ENCODE data around the gene MAZ. TPM values are rescaled to one million over a fixed set of nuclear protein-coding genes. Genes with fewer than 3 reads are reported as not detected.

MAZ gene
- total and polyA plus RNA-seq, 2 of the 13 experiments (the other 11 are each of a cell fraction or from before 2014, with no cell fraction given) = 203 to 277 TPM

DNA sequence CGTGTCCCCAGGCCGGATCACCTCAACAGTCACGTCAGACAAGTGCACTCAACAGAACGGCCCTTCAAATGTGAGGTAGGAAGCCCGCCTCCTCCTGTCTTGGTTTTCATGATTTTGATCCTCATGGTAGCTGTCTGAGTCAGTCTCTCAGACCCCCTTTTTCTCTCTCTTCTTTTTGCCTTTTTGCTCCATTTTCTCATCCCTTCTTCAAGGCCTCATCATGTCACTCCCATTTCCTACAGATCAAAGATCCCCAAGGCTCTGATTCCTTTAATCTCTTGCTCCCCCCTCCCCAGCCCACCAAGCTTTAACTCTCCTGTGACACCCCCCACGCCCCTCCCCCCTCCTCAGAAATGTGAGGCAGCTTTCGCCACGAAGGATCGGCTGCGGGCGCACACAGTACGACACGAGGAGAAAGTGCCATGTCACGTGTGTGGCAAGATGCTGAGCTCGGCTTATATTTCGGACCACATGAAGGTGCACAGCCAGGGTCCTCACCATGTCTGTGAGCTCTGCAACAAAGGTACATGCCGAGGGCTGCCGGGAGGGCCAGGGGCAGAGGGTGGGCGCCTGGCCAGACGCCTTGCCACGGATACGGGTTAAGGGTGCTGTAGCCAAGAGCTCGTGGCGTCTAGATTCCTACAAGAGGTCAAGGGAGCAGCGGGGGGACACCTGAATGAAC lies 2.0 kb downstream of the MAZ start (continued):
- TF ChIP-seq, protein P1, sequence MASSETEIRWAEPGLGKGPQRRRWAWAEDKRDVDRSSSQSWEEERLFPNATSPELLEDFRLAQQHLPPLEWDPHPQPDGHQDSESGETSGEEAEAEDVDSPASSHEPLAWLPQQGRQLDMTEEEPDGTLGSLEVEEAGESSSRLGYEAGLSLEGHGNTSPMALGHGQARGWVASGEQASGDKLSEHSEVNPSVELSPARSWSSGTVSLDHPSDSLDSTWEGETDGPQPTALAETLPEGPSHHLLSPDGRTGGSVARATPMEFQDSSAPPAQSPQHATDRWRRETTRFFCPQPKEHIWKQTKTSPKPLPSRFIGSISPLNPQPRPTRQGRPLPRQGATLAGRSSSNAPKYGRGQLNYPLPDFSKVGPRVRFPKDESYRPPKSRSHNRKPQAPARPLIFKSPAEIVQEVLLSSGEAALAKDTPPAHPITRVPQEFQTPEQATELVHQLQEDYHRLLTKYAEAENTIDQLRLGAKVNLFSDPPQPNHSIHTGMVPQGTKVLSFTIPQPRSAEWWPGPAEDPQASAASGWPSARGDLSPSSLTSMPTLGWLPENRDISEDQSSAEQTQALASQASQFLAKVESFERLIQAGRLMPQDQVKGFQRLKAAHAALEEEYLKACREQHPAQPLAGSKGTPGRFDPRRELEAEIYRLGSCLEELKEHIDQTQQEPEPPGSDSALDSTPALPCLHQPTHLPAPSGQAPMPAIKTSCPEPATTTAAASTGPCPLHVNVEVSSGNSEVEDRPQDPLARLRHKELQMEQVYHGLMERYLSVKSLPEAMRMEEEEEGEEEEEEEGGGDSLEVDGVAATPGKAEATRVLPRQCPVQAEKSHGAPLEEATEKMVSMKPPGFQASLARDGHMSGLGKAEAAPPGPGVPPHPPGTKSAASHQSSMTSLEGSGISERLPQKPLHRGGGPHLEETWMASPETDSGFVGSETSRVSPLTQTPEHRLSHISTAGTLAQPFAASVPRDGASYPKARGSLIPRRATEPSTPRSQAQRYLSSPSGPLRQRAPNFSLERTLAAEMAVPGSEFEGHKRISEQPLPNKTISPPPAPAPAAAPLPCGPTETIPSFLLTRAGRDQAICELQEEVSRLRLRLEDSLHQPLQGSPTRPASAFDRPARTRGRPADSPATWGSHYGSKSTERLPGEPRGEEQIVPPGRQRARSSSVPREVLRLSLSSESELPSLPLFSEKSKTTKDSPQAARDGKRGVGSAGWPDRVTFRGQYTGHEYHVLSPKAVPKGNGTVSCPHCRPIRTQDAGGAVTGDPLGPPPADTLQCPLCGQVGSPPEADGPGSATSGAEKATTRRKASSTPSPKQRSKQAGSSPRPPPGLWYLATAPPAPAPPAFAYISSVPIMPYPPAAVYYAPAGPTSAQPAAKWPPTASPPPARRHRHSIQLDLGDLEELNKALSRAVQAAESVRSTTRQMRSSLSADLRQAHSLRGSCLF (CRISPR knock-in tag; IDR thresholded peaks at IDR 0.05; ENCODE audit: borderline replicate concordance) = no peak
- TF ChIP-seq, protein P2, sequence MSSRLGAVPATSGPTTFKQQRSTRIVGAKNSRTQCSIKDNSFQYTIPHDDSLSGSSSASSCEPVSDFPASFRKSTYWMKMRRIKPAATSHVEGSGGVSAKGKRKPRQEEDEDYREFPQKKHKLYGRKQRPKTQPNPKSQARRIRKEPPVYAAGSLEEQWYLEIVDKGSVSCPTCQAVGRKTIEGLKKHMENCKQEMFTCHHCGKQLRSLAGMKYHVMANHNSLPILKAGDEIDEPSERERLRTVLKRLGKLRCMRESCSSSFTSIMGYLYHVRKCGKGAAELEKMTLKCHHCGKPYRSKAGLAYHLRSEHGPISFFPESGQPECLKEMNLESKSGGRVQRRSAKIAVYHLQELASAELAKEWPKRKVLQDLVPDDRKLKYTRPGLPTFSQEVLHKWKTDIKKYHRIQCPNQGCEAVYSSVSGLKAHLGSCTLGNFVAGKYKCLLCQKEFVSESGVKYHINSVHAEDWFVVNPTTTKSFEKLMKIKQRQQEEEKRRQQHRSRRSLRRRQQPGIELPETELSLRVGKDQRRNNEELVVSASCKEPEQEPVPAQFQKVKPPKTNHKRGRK (CRISPR knock-in tag; IDR thresholded peaks at IDR 0.05) = 0 out of 2 replicates have a peak, but pooled peaks have one; percentile 12
- TF ChIP-seq, protein P3, sequence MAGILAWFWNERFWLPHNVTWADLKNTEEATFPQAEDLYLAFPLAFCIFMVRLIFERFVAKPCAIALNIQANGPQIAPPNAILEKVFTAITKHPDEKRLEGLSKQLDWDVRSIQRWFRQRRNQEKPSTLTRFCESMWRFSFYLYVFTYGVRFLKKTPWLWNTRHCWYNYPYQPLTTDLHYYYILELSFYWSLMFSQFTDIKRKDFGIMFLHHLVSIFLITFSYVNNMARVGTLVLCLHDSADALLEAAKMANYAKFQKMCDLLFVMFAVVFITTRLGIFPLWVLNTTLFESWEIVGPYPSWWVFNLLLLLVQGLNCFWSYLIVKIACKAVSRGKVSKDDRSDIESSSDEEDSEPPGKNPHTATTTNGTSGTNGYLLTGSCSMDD (CRISPR knock-in tag; IDR thresholded peaks at IDR 0.05) = no peak
- TF ChIP-seq EED (CRISPR knock-in tag; IDR thresholded peaks at IDR 0.05) (no peak), CENPX (CRISPR knock-in tag; IDR thresholded peaks at IDR 0.05) (no peak), YY1 (IDR thresholded peaks at IDR 0.05; ENCODE audit: insufficient read depth, insufficient replicate concordance, low read depth, low read length) (no peak), ATF7 (IDR thresholded peaks at IDR 0.05) (no peak), ATF7 (CRISPR knock-in tag; IDR thresholded peaks at IDR 0.05) (no peak), ZNF451 (CRISPR knock-in tag; IDR thresholded peaks at IDR 0.05) (no peak), PAX8 (CRISPR knock-in tag; IDR thresholded peaks at IDR 0.05; ENCODE audit: borderline replicate concordance) (no peak), ZNF557 (CRISPR knock-in tag; IDR thresholded peaks at IDR 0.05) (no peak), NFE2L2 (IDR thresholded peaks at IDR 0.05; ENCODE audit: low read length) (0 out of 2 replicates have a peak, but pooled peaks have one; percentile 16), ZNF253 (CRISPR knock-in tag; IDR thresholded peaks at IDR 0.05; ENCODE audit: borderline replicate concordance) (no peak), ZNF430 (CRISPR knock-in tag; IDR thresholded peaks at IDR 0.05) (no peak), NR2F2 (IDR thresholded peaks at IDR 0.05; ENCODE audit: borderline replicate concordance, low read depth) (no peak), ZMYM3 (CRISPR knock-in tag; IDR thresholded peaks at IDR 0.05) (no peak)
- TF ChIP-seq, protein P4, sequence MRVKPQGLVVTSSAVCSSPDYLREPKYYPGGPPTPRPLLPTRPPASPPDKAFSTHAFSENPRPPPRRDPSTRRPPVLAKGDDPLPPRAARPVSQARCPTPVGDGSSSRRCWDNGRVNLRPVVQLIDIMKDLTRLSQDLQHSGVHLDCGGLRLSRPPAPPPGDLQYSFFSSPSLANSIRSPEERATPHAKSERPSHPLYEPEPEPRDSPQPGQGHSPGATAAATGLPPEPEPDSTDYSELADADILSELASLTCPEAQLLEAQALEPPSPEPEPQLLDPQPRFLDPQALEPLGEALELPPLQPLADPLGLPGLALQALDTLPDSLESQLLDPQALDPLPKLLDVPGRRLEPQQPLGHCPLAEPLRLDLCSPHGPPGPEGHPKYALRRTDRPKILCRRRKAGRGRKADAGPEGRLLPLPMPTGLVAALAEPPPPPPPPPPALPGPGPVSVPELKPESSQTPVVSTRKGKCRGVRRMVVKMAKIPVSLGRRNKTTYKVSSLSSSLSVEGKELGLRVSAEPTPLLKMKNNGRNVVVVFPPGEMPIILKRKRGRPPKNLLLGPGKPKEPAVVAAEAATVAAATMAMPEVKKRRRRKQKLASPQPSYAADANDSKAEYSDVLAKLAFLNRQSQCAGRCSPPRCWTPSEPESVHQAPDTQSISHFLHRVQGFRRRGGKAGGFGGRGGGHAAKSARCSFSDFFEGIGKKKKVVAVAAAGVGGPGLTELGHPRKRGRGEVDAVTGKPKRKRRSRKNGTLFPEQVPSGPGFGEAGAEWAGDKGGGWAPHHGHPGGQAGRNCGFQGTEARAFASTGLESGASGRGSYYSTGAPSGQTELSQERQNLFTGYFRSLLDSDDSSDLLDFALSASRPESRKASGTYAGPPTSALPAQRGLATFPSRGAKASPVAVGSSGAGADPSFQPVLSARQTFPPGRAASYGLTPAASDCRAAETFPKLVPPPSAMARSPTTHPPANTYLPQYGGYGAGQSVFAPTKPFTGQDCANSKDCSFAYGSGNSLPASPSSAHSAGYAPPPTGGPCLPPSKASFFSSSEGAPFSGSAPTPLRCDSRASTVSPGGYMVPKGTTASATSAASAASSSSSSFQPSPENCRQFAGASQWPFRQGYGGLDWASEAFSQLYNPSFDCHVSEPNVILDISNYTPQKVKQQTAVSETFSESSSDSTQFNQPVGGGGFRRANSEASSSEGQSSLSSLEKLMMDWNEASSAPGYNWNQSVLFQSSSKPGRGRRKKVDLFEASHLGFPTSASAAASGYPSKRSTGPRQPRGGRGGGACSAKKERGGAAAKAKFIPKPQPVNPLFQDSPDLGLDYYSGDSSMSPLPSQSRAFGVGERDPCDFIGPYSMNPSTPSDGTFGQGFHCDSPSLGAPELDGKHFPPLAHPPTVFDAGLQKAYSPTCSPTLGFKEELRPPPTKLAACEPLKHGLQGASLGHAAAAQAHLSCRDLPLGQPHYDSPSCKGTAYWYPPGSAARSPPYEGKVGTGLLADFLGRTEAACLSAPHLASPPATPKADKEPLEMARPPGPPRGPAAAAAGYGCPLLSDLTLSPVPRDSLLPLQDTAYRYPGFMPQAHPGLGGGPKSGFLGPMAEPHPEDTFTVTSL (CRISPR knock-in tag; IDR thresholded peaks at IDR 0.05; ENCODE audit: borderline replicate concordance) = 0 out of 2 replicates have a peak, but pooled peaks have one; percentile 7

Data from HepG2 (cell line).